ACHN (cell line): ENCODE measurements around the gene PAPSS1.

Experiments
- DNase-seq: peaks from one replicate; pipeline ENCODE4 v3.0.0-alpha.2; 2015
- in situ Hi-C: cut with HindIII; loops from 2 replicates; pipeline ENCODE4 v1.10.0; 2017; ENCODE audit warnings: low sequenced_read_pairs, low pct_ligation_motif_present, low pct_unique_long_range_greater_than_20kb

PAPSS1 gene

DNA sequence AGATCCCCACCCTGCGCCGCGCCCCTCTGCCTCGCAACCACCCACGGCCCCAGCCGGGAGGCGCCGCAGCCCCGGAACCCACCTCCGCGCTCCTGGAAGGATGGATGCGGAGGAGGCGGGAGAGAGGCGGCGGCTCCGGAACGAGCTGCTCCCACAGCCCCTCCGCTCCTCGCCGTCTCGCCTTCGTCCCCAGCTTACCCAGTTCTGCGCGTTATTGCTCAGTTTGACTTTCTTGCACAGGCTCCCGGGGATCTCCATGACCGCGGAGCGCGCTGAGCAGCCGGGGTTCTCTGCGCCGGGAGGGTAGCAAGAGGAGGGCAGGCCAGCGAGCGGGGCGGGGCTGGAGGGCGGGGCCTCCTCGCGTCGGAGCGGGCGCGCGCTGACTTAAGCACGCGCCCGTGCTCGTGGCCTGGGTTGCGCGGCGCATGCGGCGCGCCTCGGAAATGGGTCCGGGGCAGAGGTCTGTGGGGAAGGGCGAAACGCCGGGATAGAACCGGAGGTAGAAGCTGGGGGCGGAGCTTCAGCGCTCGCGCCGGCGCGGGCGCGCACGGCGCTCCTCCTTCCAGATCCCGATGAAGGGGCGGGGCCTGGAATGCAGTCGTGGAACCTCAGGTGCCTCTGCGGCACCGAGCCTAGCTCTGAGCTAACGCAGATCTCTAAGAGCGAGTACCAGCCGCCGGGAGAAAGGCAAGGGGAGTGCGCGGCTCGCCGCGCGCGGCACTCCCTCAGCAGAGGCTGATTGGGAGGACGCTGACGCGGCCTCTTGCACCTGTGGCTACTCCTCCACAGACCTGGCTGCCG lies at the start of gene PAPSS1:
Gene PAPSS1 (minus strand): TSS at position 313 of the 801 bp plus-strand sequence. CDS start 55 bp downstream, at position 258.
- in situ Hi-C loops, result no loop called here
- peak; percentile 95 for DNase-seq

DNA sequence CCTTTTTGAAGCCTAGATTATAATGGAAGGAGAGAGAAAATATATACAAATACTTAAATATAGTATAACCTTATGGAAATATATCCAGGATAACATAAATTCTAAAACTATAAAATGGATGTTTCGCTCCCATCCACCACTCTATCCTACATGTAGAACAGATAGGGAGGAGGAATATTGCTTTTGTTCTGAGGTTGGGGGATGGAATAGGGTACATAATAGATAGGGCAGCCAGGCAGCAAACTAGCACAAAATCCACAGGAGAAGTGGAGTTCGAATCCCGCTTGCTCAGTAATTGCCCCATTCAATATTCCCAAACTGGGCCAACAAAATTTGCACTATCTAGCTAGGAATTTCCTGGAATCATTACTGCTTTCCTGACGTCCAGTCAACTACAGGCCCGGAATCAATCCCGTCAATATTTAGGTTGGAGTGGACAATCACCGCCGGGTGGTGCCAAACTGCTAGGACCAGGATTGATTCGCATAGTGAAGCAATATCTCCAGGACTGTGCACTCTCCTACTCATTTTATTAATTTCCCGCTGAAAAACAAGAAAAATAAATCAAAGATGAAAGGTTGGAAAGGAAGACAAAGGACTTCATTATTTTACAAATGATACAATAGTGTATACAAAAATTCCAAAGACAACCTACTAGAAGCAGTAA lies 40.4 kb upstream of the PAPSS1 start:
- peak; percentile 5 for DNase-seq
- in situ Hi-C loops, result no loop called here

- in situ Hi-C loops, result no loop called here
- DNase-seq, result peak; percentile 50
Measured at GRCh38 chr4:107757864-107758476, 37.9 kb upstream of the PAPSS1 start.

- in situ Hi-C loops, result no loop called here
- no peak for DNase-seq
Measured at GRCh38 chr4:107757283-107757682, 37.2 kb upstream of the PAPSS1 start.

- in situ Hi-C loops, result no loop called here
Measured at GRCh38 chr4:107755841-107756356, 35.9 kb upstream of the PAPSS1 start.

GRCh38 chr4:107751670-107752069 lies 31.6 kb upstream of the PAPSS1 start:
- DNase-seq, result no peak
- in situ Hi-C loops, result no loop called here

More at GRCh38 chr4:107755841-107756356, 35.9 kb upstream of the PAPSS1 start:
- DNase-seq, result no peak

- no peak for DNase-seq
- in situ Hi-C loops, result no loop called here
Measured at GRCh38 chr4:107747748-107748486, 27.9 kb upstream of the PAPSS1 start.

GRCh38 chr4:107746161-107746560 lies 26.1 kb upstream of the PAPSS1 start:
- in situ Hi-C loops, result no loop called here
- DNase-seq, result no peak

GRCh38 chr4:107744532-107744931 lies 24.5 kb upstream of the PAPSS1 start:
- in situ Hi-C loops, result no loop called here

GRCh38 chr4:107743532-107743931 lies 23.5 kb upstream of the PAPSS1 start:
- no peak for DNase-seq
- in situ Hi-C loops, result no loop called here

More at GRCh38 chr4:107744532-107744931, 24.5 kb upstream of the PAPSS1 start:
- DNase-seq, result no peak

DNA sequence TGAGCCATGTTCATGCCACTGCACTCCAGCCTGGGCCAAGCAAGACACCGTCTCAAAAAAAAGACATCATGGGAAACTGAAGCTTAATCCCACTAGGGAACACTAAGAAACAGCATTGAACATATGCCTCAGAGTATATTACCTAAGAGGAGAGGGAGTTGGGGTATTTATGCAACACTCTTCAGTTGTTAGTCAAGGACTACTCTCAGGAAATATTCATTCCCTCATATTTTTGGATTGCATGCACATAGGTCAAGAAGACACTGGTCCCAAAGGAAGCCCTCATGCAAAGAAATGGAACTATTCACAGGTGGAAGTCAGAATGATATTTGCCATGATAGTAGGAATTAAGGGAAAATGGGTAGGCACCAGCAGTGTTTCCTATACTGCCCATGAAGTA lies 22.8 kb upstream of the PAPSS1 start:
- no peak for DNase-seq
- in situ Hi-C loops, result no loop called here

DNA sequence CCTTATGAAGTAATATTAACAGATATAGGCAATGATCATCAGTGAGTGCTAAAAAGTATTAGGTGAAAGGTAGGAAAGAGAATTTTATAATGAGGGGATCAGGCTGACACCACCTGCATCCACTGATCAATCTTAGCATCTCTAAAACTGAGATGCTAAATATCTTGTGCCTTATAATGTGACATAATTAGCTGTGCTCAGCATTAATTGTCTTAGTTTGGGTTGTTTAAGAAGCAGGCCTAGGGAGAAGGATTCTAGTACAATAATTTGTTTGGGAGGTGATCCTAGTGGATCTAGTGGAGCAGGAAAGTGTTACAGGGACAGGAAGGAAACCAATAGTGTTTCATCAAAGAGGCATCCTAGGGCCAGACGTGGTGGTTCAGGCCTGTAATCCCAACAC lies 22.2 kb upstream of the PAPSS1 start:
- in situ Hi-C loops, result no loop called here
- no peak for DNase-seq

DNA sequence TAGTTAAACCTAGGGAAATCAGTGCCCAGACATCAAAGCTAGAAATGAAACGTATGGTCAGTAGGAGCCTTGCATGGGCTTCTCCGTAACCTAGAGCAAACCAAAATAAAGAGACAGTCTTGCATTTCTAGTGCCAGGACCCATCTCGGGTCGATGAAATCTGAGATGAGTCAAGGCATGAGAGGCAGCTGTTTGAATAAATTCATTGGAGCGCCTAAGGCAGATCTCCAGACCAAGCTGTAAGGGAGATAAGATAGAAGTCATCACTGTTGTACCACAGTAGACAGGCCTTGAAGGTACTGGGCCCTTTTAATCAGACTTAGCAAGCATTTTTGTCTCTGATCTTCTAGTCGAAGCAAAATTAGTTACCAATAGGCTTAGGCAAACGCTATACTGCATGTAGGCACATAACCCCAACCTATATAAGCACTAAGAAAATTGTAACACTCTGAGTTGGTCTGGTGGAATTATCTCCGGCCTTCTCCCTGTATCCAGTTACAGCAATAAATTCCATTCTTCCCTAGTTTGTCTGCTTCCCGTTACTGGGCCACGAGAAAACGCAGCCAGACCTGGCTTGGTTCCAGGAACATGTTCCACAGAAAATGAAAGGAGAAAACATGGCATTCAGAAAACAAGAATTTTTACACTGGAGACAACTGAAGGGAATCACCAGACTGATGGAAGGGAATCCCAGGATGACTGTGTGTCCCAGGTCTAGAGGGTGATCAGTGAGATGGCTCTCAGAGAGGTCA lies 21.1 kb upstream of the PAPSS1 start:
- DNase-seq, result no peak
- in situ Hi-C loops, result no loop called here

DNA sequence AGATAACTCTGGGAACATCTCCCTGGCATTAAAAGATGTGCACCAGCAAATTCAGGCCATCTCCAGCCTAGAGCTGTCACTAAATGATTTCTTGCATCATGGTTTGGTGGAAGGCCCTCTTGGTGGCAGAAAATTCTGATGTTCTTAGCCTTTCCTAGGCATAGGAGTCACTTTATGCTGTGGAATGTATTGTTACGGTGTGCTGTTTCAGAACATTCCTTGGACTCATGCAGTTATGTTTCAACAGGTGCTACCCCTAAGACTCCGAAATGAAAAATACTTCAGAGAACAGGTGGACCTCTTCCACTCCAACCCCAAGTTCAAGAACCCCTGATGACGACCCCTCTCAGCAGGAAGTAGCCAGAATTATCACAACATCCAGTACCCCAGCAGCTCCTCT lies 20.3 kb upstream of the PAPSS1 start:
- DNase-seq, result peak; percentile 5
- in situ Hi-C loops, result no loop called here

DNA sequence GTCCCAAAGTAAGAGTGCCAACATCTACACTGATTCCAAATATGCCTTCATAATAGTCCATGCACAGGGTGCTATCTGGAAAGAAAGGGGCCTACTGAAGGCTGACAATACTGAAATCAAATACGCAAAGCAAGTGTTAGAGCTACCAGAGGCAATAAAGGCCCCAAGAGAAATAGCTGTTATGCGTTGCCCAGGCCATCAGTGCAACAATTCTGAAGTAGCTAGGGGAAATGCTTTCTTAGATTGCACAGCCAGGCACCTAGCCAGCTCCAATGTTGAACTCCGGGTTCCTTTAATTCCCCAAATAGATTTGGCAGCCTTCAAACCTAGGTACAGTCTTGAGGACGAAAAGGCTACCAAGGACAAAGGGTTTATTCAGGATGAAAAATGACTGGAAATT lies 17.4 kb upstream of the PAPSS1 start:
- in situ Hi-C loops, result no loop called here

DNA sequence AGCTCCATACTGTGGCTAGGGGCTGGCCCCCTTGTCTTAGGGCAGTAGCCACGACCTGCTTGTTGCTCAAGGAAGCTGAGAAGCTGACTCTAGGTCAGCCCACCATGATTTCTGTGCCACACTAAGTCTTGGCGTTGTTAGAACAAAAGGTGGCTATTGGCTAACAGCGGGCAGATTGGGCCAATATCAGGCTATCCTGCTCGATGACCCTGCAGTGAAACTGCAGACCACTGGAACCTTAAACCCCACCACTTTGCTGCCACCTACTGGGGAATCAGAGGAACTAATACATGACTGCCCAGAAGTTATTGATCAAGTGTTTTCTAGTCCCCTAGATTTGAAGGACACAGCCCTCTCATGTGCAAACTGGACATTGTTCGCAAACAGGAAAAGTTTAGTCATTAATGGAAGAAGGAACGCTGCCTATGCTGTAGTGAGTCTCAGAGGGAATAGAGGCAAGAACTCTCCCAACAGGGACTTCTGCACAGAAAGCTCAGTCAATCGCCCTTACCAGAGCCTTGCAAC lies 17.0 kb upstream of the PAPSS1 start:
- peak; percentile 41 for DNase-seq
- in situ Hi-C loops, result no loop called here

More for the DNA sequence above, 17.4 kb upstream of the PAPSS1 start:
- no peak for DNase-seq

- in situ Hi-C loops, result no loop called here
- DNase-seq, result no peak
Measured at GRCh38 chr4:107736037-107736436, 16.0 kb upstream of the PAPSS1 start.

GRCh38 chr4:107734120-107734519 lies 14.1 kb upstream of the PAPSS1 start:
- peak; percentile 24 for DNase-seq
- in situ Hi-C loops, result no loop called here
